RPMI7951 (cell line): ENCODE data around the gene TPO. TPM values are rescaled to one million over a fixed set of nuclear protein-coding genes. Genes with fewer than 3 reads are reported as not detected.
"Not testable (repeated sequence)": the region's sequence is repeated elsewhere in the genome, so short reads cannot be mapped to it uniquely, and the experiment has no call there.

Experiments
- DNase-seq: peaks from one replicate; pipeline ENCODE4 v3.0.0-alpha.2; 2012; ENCODE audit warnings: low read depth
- total RNA-seq: library from RNA; depleted of rRNA; stranded (reverse); fragments of >200 nt; shearing (Covaris generic); gene quantifications from 2 replicates; pipeline ENCODE4 v1.2.3, GENCODE V29; 2014

TPO gene
- total RNA-seq, 1 experiment from 2014 or later, result not detected

DNA sequence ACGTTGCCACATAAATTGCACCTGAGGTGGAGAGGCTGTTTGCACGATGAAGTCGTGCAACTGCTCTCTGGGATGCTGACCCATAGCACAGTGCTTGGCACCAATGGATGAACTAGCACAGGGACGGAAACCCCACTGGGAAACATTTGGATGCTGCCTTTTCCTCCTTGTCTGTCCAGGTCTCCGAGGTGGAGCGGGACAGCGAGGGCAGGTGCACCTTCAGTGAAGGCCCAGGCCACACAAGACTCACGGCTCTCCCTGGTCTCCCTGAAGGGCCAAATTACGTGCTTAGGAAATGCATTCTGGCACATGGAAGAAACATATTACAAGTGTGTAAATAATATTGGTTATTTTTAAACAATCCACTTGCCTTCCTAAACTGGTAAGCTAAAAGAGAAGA is 70.3 kb downstream of the TPO start:
- no peak for DNase-seq

DNA sequence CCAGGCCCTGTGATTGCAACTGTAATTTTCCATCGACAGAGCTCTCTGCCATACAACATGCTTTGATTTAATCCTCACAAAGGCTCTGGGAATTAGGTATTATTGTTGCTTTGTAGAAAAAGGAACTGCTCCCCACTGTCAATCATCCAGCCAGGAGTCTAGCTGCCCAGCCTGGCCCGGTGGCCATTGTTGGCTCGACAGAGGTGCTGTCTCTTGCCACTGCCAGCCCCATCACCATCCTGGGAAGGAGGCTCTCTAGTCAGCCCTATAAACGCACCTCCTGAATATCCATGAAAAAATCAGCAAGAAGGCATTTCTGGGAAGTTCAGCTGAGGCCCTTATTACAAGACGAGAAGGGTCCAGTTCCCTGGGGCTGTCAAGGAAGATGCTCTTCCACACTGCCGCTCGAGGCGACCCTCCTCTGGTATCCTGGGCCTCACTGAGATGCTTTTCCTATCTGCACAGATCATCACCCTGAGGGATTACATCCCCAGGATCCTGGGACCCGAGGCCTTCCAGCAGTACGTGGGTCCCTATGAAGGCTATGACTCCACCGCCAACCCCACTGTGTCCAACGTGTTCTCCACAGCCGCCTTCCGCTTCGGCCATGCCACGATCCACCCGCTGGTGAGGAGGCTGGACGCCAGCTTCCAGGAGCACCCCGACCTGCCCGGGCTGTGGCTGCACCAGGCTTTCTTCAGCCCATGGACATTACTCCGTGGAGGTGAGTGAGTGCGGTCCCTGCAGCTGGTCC is 71.0 kb downstream of the TPO start:
- DNase-seq, result no peak

DNA sequence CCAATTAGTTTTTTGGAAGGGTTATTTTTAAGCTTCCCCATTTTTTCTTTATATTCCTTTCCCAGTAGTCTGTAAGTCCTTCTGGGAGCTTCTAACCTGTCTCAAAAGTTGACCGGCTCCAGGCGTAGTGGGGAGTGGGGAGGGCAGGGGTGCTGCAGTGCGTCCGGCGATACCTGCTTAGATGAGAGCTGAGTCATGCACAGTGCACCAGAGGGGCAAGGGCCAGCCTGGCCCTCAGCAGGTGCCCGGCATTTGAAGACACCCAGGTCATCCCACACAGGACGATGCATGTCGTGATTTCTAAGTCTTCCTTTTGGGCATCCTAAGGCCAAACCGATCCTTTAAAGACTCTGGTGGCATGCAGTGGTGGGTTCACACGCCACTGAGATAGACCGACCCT is 73.4 kb downstream of the TPO start:
- no peak for DNase-seq

DNA sequence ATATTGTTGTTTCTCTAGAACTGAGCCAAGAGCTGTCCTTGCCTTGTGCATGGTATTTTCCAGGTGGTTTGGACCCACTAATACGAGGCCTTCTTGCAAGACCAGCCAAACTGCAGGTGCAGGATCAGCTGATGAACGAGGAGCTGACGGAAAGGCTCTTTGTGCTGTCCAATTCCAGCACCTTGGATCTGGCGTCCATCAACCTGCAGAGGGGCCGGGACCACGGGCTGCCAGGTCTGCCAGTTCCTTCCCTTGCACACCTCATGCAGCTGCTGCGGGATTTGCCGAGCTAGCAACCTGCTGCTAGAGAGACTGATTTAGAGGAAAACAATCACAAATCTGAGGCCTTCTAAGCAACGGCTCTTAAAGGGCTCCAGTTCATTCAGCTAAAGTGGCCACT is 74.5 kb downstream of the TPO start:
- no peak for DNase-seq

DNA sequence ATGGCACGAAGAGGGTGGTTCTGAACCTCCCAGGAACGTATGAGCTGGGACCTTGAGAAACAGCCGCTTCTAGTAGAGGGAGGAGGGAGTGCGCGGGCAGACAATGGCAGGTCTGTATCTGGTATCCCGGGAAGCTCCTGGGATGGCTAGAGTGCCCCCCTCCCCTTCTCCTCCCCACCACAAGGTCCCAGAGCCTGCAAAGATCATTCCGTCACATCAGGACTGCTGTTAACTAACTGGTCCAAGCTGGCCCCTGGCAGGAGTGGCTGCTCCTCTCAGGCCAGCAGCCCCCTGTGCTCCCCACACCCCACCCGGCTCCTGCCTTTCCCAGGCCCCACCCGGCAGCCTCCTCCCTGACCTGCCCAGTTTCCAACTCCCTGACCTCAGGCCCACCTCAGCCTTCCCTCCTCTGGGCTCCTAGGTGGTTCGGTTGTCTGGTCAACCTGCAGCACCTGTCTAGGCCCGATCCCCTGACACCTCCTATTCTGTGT is 75.0 kb downstream of the TPO start:
- DNase-seq, result no peak

- no peak for DNase-seq
Measured at GRCh38 chr2:1488851-1489250, 75.6 kb downstream of the TPO start.

- DNase-seq, result no peak
Measured at GRCh38 chr2:1489486-1489885, 76.2 kb downstream of the TPO start.

DNA sequence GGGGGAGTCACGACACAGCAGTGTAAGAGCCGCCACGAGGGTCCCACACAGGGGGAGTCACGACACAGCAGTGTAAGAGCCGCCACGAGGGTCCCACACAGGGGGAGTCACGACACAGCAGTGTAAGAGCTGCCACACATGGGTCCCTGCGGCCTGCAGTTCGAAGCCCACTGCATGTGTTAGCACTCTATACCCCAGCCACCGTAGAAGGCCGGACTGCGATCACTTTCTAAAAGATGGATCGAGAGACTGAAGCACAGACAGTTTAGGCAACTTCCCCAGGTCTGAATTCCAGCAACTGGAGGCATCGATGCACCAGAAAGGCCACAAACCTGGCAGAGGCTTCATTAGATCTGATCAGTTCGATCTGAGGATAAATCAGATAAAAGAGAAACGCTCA is 77.1 kb downstream of the TPO start:
- DNase-seq, result not testable (repeated sequence)

DNA sequence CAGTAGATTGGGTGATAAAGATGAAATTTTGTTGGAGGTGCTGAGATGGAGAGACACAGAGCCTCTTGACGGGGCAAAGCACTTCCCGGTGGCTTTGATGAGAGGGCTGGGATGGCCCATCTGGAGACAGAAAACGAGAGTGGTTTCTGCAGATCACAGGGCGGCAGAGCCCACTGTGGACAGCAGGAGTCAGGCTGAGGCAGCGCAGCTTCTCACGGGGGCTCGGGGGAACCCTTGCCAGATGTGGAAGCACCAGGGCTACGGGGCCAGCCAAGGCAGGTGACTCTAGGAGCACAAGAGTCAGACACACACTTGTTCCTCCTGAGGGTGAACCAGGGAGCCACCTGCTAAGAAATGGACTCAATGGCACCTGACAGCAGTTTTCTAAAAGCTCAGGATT is 78.5 kb downstream of the TPO start:
- DNase-seq, result no peak

DNA sequence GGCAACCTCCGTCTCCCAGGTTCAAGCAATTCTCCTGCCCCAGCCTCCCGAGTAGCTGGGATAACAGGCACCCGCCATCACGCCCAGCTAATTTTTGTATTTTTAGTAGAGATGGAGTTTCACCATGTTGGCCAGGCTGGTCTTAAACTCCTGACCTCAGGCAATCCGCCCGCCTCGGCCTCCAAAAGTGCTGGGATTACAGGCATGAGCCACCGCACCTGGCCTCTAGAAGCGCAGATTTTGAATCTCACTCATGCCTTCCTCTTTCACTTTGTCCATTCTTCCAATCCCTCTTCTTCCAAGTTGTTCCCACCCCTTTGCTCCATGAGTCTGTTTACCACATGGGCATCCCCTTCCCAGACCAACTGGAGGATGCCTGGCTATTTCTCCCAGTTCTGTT is 79.0 kb downstream of the TPO start:
- DNase-seq, result not testable (repeated sequence)

- no peak for DNase-seq
Measured at GRCh38 chr2:1492711-1493430, 79.6 kb downstream of the TPO start.

DNA sequence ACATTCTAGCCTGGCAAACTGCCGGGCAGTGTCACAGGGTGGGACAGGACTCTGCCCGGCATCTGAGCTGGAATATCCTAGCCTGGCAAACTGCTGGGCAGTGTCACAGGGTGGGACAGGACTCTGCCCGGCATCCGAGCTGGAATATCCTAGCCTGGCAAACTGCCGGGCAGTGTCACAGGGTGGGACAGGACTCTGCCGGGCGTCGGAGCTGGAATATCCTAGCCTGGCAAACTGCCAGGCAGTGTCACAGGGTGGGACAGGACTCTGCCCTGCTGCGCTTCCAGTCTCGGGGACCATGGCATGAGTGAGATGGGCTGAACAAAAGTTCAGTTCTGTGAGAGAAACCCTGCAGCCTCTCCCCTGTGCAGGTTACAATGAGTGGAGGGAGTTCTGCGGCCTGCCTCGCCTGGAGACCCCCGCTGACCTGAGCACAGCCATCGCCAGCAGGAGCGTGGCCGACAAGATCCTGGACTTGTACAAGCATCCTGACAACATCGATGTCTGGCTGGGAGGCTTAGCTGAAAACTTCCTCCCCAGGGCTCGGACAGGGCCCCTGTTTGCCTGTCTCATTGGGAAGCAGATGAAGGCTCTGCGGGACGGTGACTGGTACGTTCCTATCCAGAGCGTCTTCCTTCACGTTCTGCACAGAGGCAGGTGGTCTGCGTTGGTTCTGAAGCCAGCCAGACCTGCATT is 80.3 kb downstream of the TPO start:
- DNase-seq, result no peak

- no peak for DNase-seq
Measured at GRCh38 chr2:1494257-1494656, 81.0 kb downstream of the TPO start.

DNA sequence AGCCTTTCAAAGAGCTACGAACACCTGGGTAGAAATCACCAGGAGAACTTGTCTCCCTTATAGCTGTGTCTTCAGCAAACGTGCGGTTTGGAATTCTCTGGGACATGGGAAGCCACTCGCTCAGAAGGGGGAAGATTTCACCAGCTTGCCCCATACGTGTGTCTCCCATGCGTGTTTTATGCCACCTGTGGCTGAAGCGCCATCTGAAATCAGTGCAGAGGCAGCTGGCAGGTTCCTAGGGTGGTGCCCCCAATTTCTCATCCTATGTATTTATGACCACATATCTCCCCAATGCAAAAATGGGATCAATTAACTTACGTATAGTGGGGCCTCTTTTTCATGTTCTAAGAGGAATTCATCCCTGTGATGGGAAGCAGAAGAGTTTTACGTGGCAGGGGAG is 81.6 kb downstream of the TPO start:
- DNase-seq, result no peak

DNA sequence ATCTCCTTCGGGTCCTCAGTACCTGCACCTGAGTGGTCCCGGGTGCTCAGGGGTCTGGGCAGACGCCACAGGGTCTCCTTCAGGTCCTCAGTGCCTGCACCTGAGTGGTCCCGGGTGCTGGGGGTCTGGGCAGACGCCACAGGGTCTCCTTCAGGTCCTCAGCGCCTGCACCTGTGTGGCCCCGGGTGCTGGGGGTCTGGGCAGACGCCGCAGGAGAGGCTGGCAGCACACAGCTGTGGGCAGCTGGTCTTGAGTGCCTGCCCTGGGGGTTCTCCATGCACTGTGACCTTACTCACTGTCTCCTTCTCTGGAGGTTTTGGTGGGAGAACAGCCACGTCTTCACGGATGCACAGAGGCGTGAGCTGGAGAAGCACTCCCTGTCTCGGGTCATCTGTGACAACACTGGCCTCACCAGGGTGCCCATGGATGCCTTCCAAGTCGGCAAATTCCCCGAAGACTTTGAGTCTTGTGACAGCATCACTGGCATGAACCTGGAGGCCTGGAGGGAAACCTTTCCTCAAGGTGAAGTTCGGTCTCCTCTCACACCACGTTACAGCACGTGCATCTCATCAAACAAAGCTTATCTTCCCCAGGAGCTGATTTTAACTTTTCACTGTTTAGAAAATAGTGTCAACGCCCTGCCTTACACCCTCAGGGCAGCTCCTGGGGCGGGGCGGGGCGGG is 82.6 kb downstream of the TPO start:
- no peak for DNase-seq

- no peak for DNase-seq
Measured at GRCh38 chr2:1496359-1496821, 83.1 kb downstream of the TPO start.

GRCh38 chr2:1497122-1497611 is 83.9 kb downstream of the TPO start:
- no peak for DNase-seq

DNA sequence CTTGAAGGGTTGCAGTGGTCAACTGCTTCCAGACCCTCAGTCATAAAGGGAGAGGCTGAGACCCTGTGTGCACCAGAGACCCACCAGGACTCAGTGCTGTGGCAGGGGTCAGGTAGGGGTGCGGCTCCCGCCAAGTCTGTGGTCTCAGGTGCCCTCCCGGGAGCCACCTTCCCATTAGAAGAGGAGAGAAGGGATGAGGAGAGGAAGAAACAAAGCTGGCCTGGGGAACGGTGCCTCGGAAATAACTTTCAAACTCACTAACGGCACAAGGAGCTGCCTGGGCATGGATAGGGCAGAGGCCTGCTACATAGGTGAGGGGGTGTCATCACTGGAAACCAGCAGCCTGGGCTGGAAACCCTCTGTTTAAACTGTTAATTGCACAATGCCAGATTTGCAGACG is 84.9 kb downstream of the TPO start:
- DNase-seq, result no peak

- no peak for DNase-seq
Measured at GRCh38 chr2:1499033-1499795, 86.0 kb downstream of the TPO start.

GRCh38 chr2:1501038-1501851 is 88.0 kb downstream of the TPO start:
- DNase-seq, result no peak
